HEK293 (cell line): Measurements from ENCODE around the gene KCNQ1.

ENCODE experiments used
- CTCF ChIA-PET: fragments of 350-600 bp; formaldehyde crosslinking; extraction: SDS; loops from one replicate; lab custom pipeline; 2021; ENCODE audit warnings: antibody characterized with exemption; lab: Yijun Ruan, JAX
- POLR2A ChIA-PET: fragments of 300-600 bp; formaldehyde crosslinking; extraction: SDS; loops from one replicate; lab custom pipeline; 2020; ENCODE audit warnings: antibody characterized with exemption, inconsistent platforms; lab: Yijun Ruan, JAX
- H3K27ac ChIP-seq: fragments of 200-500 bp; sonication (Bioruptor generic); 2 replicates; pipeline ENCODE4 v1.5.1; 2014; ENCODE audit warnings: low read depth, low read length, control low read depth, inconsistent platforms; ENCODE audit errors: extremely low read depth
- H3K36me3 ChIP-seq, 2 experiments: fragments of 200-500 bp in 1 of 2; sonication (Bioruptor generic) in 1 of 2; 1 replicate in 1 of 2; 2 replicates in 1 of 2; pipeline ENCODE4 v1.5.1; 2014 to 2017; ENCODE audit warnings: inconsistent platforms in 2 of 2, low read length in 2 of 2; ENCODE audit not compliant: control insufficient read depth in 2 of 2, insufficient read depth in 1 of 2
- H3K4me1 ChIP-seq: fragments of 200-500 bp; sonication (Bioruptor generic); 2 replicates; pipeline ENCODE4 v1.5.1; 2014; ENCODE audit warnings: mild to moderate bottlenecking, low read length, inconsistent platforms; ENCODE audit not compliant: control insufficient read depth, insufficient read depth
- H3K4me3 ChIP-seq: 2 replicates; pipeline ENCODE4 v1.5.1; 2011; ENCODE audit warnings: low read depth, mild to moderate bottlenecking, control low read depth, low read length, moderate library complexity
- H3K9me3 ChIP-seq: fragments of 200-500 bp; sonication (Bioruptor generic); 2 replicates; pipeline ENCODE4 v1.5.1; 2014; ENCODE audit warnings: low read depth, low read length, inconsistent platforms; ENCODE audit not compliant: control insufficient read depth, insufficient read depth
- GLIS2 ChIP-seq: fragments of 450-650 bp; formaldehyde crosslinking; IDR thresholded peaks from 2 replicates; pipeline ENCODE4 v1.5.1; 2016; ENCODE audit warnings: missing biosample characterization, missing genetic modification characterization
- MZF1 ChIP-seq: fragments of 450-650 bp; formaldehyde crosslinking; IDR thresholded peaks from 2 replicates; pipeline ENCODE4 v1.5.1; 2017; ENCODE audit warnings: missing biosample characterization, missing genetic modification characterization, borderline replicate concordance
- PRDM10 ChIP-seq: fragments of 450-650 bp; formaldehyde crosslinking; IDR thresholded peaks from 2 replicates; pipeline ENCODE4 v1.5.1; 2016; ENCODE audit warnings: missing biosample characterization, missing genetic modification characterization
- SCRT1 ChIP-seq: fragments of 450-650 bp; formaldehyde crosslinking; IDR thresholded peaks from 2 replicates; pipeline ENCODE4 v1.5.1; 2016; ENCODE audit warnings: missing biosample characterization, missing genetic modification characterization, borderline replicate concordance
- ZBTB1 ChIP-seq: fragments of 450-650 bp; formaldehyde crosslinking; IDR thresholded peaks from 2 replicates; pipeline ENCODE4 v1.5.1; 2016; ENCODE audit warnings: missing biosample characterization, missing genetic modification characterization
- ZFP69B ChIP-seq: fragments of 450-650 bp; formaldehyde crosslinking; IDR thresholded peaks from 2 replicates; pipeline ENCODE4 v1.5.1; 2016; ENCODE audit warnings: missing biosample characterization, missing genetic modification characterization
- ZNF112 ChIP-seq: fragments of 450-650 bp; formaldehyde crosslinking; IDR thresholded peaks from 2 replicates; pipeline ENCODE4 v1.5.0; 2017; ENCODE audit warnings: missing biosample characterization, missing genetic modification characterization
- ZNF114 ChIP-seq: fragments of 450-650 bp; formaldehyde crosslinking; IDR thresholded peaks from 2 replicates; pipeline ENCODE4 v1.5.0; 2017; ENCODE audit warnings: missing biosample characterization, missing genetic modification characterization
- ZNF175 ChIP-seq: fragments of 450-650 bp; formaldehyde crosslinking; IDR thresholded peaks from 2 replicates; pipeline ENCODE4 v1.5.1; 2016; ENCODE audit warnings: missing biosample characterization, missing genetic modification characterization
- ZNF214 ChIP-seq: fragments of 450-650 bp; formaldehyde crosslinking; IDR thresholded peaks from 2 replicates; pipeline ENCODE4 v1.5.1; 2017; ENCODE audit warnings: missing biosample characterization, mild to moderate bottlenecking, missing genetic modification characterization, borderline replicate concordance
- ZNF391 ChIP-seq: fragments of 450-650 bp; formaldehyde crosslinking; IDR thresholded peaks from 2 replicates; pipeline ENCODE4 v1.5.1; 2016; ENCODE audit warnings: low read depth, missing biosample characterization, missing genetic modification characterization, borderline replicate concordance
- ZNF416 ChIP-seq: fragments of 450-650 bp; formaldehyde crosslinking; IDR thresholded peaks from 2 replicates; pipeline ENCODE4 v1.5.1; 2016; ENCODE audit warnings: missing biosample characterization, missing genetic modification characterization
- ZNF48 ChIP-seq: fragments of 450-650 bp; formaldehyde crosslinking; IDR thresholded peaks from 2 replicates; pipeline ENCODE4 v1.5.1; 2016; ENCODE audit warnings: missing biosample characterization, missing genetic modification characterization
- ZNF544 ChIP-seq: fragments of 450-650 bp; formaldehyde crosslinking; IDR thresholded peaks from 2 replicates; pipeline ENCODE4 v1.5.0; 2017; ENCODE audit warnings: missing biosample characterization, missing genetic modification characterization
- ZNF580 ChIP-seq: fragments of 450-650 bp; formaldehyde crosslinking; IDR thresholded peaks from 2 replicates; pipeline ENCODE4 v1.5.1; 2016; ENCODE audit warnings: missing biosample characterization, missing genetic modification characterization
- ZNF629 ChIP-seq: fragments of 450-650 bp; formaldehyde crosslinking; IDR thresholded peaks from 2 replicates; pipeline ENCODE4 v1.5.1; 2017; ENCODE audit warnings: missing biosample characterization, missing genetic modification characterization
- ZNF664 ChIP-seq: fragments of 450-650 bp; formaldehyde crosslinking; IDR thresholded peaks from 2 replicates; pipeline ENCODE4 v1.5.1; 2016; ENCODE audit warnings: missing biosample characterization, missing genetic modification characterization
- ZNF677 ChIP-seq: fragments of 450-650 bp; IDR thresholded peaks from 2 replicates; pipeline ENCODE4 v1.5.0; 2018; ENCODE audit warnings: missing biosample characterization, mild to moderate bottlenecking, missing genetic modification characterization, moderate library complexity
- ZNF768 ChIP-seq: fragments of 450-650 bp; formaldehyde crosslinking; IDR thresholded peaks from 2 replicates; pipeline ENCODE4 v1.5.1; 2018; ENCODE audit warnings: missing biosample characterization, mild to moderate bottlenecking, missing genetic modification characterization
- ZSCAN30 ChIP-seq: fragments of 450-650 bp; IDR thresholded peaks from 2 replicates; pipeline ENCODE4 v1.5.1; 2018; ENCODE audit warnings: missing biosample characterization, mild to moderate bottlenecking, missing genetic modification characterization, moderate library complexity
- ZSCAN4 ChIP-seq: fragments of 450-650 bp; formaldehyde crosslinking; IDR thresholded peaks from 2 replicates; pipeline ENCODE4 v1.5.1; 2017; ENCODE audit warnings: missing biosample characterization, missing genetic modification characterization
- TF ChIP-seq, protein P1 (sequence below): fragments of 450-650 bp; formaldehyde crosslinking; conservative IDR thresholded peaks from 2 replicates; pipeline ENCODE4 v1.5.1; 2016; ENCODE audit warnings: low read depth, missing biosample characterization, missing genetic modification characterization

KCNQ1 gene

GRCh38 chr11:2581151-2581930 is 136.5 kb downstream of the KCNQ1 start:
- no peak overlapping the region for H3K4me3 ChIP-seq
- CTCF ChIA-PET = no interaction called here
- H3K4me1 ChIP-seq = no peaks in the 10 kb centered on the region
- H3K36me3 ChIP-seq = no peaks in the 10 kb centered on the region
- POLR2A ChIA-PET = no interaction called here
- no peak overlapping the region for H3K27ac ChIP-seq
- no peak for TF ChIP-seq ZNF391 (tag by site-specific recombination)
- TF ChIP-seq ZBTB1 (tag by site-specific recombination) = no peak
- H3K9me3 ChIP-seq = no peaks in the 10 kb centered on the region

DNA sequence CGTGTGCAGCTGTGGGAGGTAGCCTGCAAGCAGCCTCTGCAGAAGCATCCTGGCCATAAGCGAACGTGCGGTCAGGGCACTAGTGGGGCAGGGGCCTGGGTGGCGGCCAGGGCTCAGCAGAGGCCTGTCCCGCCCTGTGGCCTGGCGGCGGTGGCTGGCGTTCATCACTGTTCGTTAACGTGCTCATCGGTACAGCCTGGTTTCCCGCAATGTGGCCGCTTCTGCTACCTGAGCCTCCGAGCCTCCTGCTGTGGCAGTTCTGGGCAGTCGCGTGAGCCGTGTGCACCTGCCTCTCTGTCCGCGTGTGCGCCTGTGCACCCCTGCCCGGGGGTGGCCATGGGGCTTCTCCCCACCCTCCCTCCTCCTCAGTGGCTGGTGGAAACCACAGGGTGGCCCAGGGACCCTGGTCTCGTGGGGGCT is 137.1 kb downstream of the KCNQ1 start:
- H3K36me3 ChIP-seq = no peaks in the 10 kb centered on the region
- no peaks in the 10 kb centered on the region for H3K9me3 ChIP-seq
- ChIA-PET POLR2A (no interaction called here), CTCF (no interaction called here)
- no peak overlapping the region for H3K27ac ChIP-seq
- no peak for TF ChIP-seq ZSCAN4 (tag by site-specific recombination)
- no peak for TF ChIP-seq ZNF664 (tag by site-specific recombination)
- TF ChIP-seq ZNF48 (tag by site-specific recombination) = no peak
- no peak for TF ChIP-seq ZNF629 (tag by site-specific recombination)
- no peak overlapping the region for H3K4me3 ChIP-seq
- no peaks in the 10 kb centered on the region for H3K4me1 ChIP-seq

GRCh38 chr11:2582351-2582945 is 137.6 kb downstream of the KCNQ1 start:
- H3K4me3 ChIP-seq = no peak overlapping the region
- no peaks in the 10 kb centered on the region for H3K9me3 ChIP-seq
- no peaks in the 10 kb centered on the region for H3K4me1 ChIP-seq
- POLR2A ChIA-PET = no interaction called here
- CTCF ChIA-PET = no interaction called here
- no peaks in the 10 kb centered on the region for H3K36me3 ChIP-seq
- H3K27ac ChIP-seq = no peak overlapping the region
- no peak for TF ChIP-seq ZNF416 (tag by site-specific recombination)
- no peak for TF ChIP-seq ZNF175
- no peak for TF ChIP-seq ZNF544 (tag by site-specific recombination)
- no peak for TF ChIP-seq ZNF114 (tag by site-specific recombination)
- TF ChIP-seq ZNF214 (tag by site-specific recombination) = no peak
- no peak for TF ChIP-seq ZSCAN30 (tag by site-specific recombination)
- TF ChIP-seq ZFP69B (tag by site-specific recombination) = no peak
- no peak for TF ChIP-seq ZNF580 (tag by site-specific recombination)
- TF ChIP-seq ZNF112 (tag by site-specific recombination) = no peak
- no peak for TF ChIP-seq ZNF677 (tag by site-specific recombination)
- TF ChIP-seq, protein P1, sequence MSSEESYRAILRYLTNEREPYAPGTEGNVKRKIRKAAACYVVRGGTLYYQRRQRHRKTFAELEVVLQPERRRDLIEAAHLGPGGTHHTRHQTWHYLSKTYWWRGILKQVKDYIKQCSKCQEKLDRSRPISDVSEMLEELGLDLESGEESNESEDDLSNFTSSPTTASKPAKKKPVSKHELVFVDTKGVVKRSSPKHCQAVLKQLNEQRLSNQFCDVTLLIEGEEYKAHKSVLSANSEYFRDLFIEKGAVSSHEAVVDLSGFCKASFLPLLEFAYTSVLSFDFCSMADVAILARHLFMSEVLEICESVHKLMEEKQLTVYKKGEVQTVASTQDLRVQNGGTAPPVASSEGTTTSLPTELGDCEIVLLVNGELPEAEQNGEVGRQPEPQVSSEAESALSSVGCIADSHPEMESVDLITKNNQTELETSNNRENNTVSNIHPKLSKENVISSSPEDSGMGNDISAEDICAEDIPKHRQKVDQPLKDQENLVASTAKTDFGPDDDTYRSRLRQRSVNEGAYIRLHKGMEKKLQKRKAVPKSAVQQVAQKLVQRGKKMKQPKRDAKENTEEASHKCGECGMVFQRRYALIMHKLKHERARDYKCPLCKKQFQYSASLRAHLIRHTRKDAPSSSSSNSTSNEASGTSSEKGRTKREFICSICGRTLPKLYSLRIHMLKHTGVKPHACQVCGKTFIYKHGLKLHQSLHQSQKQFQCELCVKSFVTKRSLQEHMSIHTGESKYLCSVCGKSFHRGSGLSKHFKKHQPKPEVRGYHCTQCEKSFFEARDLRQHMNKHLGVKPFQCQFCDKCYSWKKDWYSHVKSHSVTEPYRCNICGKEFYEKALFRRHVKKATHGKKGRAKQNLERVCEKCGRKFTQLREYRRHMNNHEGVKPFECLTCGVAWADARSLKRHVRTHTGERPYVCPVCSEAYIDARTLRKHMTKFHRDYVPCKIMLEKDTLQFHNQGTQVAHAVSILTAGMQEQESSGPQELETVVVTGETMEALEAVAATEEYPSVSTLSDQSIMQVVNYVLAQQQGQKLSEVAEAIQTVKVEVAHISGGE = no peak
- no peak for TF ChIP-seq SCRT1 (tag by site-specific recombination)
- TF ChIP-seq GLIS2 (tag by site-specific recombination) = no peak
- TF ChIP-seq MZF1 (tag by site-specific recombination) = no peak
- no peak for TF ChIP-seq PRDM10 (tag by site-specific recombination)
- no peak for TF ChIP-seq ZNF768 (tag by site-specific recombination)
